Left renal pelvis (tissue), 4 donors: ENCODE data around the gene MESP1. TPM values are rescaled to one million over a fixed set of nuclear protein-coding genes. Genes with fewer than 3 reads are reported as not detected.
A peak's percentile ranks its signal among the peaks of the same experiment; 100 is the strongest.

ENCODE experiments used
- DNase-seq, 4 donors: peaks; one replicate each; pipeline ENCODE4 v3.0.0-alpha.2; 2013; ENCODE audit warnings: low read depth in 4 of 4, low spot score in 3 of 4
- polyA plus RNA-seq, 4 donors: library from polyadenylated mRNA; unstranded; fragments of 120-200 nt; gene quantifications; one replicate each; pipeline ENCODE4 v1.2.1, GENCODE V29; 2013; ENCODE audit not compliant: insufficient read length in 4 of 4

MESP1 gene
- polyA plus RNA-seq, 4 donors: 0.95 to 1.3 (median 1.1) TPM

- DNase-seq: no peak
Measured at GRCh38 chr15:89781891-89782618, 31.0 kb upstream of the MESP1 start.

GRCh38 chr15:89781055-89781454 lies 30.0 kb upstream of the MESP1 start:
- DNase-seq: no peak

DNA sequence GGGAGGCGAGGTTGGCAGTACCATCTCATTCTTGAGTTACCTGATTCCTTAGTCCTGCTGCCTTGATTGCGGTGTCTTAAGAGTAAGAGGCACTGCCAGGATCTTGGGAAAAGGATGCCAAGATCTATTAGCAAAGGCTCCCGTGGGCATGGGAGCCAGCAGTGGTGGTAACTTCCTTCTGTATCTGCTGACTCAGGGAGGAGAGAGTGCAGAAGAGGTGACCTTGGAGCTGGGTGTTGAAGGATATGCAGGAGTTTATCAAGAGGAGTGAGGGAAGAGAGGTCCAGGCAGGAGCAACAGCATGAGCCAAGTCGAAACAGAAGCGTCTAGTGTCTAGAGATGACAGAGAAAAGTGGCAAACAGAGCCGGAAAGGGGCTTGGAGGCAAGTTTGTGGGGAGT lies 29.6 kb upstream of the MESP1 start:
- no peak for DNase-seq

DNA sequence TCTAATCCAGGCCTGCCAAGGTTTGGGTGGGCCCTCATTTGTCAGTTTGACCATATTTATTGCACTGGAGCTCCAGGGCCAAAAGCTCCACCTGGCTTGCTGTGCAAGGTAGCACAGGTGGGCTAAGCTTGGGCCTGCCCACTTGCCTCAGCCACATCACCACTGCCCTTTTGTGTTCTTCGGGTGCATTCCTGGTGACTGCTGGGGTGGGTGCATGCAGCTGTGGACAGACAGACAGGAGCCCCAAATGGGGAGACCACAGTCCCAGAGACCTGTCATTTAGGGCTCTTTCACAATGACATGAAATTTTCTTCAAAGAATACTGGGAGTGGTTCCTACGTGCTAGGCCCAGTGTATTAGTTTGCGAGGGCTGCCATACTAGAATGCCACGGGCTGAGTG lies 27.8 kb upstream of the MESP1 start:
- no peak for DNase-seq

GRCh38 chr15:89777782-89778380 lies 26.8 kb upstream of the MESP1 start:
- DNase-seq: no peak

- DNase-seq: no peak
Measured at GRCh38 chr15:89777073-89777751, 26.2 kb upstream of the MESP1 start.

DNA sequence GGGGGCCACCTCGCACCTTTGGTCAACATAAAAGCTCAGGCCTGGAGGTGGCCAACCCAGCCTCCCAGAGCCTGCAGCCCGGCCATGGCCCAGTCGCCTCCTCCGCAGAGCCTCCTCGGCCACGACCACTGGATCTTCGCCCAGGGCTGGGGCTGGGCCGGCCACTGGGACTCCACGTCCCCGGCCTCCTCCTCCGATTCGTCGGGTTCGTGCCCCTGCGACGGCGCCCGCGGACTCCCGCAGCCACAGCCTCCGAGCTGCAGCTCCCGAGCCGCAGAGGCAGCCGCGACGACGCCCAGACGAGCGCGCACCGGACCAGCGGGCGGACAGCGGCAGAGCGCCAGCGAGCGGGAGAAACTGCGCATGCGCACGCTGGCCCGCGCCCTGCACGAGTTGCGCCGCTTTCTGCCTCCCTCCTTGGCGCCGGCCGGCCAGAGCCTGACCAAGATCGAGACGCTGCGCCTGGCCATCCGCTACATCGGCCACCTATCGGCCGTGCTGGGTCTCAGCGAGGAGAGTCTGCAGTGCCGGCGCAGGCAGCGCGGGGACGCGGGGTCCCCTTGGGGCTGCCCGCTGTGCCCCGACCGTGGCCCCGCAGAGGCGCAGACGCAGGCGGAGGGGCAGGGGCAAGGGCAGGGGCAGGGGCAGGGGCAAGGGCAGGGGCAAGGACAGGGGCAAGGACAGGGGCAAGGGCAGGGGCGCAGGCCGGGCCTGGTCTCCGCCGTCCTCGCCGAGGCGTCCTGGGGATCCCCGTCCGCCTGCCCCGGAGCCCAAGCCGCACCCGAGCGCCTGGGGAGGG lies 25.4 kb upstream of the MESP1 start, which contains the start of gene MESP2:
TSS of gene MESP2 (plus strand) at position 59 of the 799 bp plus-strand sequence. CDS start at position 85, 26 bp downstream.
- peak; percentile 60 to 66 (median 64) for DNase-seq

GRCh38 chr15:89775815-89776214 lies 24.8 kb upstream of the MESP1 start:
- DNase-seq: no peak

DNA sequence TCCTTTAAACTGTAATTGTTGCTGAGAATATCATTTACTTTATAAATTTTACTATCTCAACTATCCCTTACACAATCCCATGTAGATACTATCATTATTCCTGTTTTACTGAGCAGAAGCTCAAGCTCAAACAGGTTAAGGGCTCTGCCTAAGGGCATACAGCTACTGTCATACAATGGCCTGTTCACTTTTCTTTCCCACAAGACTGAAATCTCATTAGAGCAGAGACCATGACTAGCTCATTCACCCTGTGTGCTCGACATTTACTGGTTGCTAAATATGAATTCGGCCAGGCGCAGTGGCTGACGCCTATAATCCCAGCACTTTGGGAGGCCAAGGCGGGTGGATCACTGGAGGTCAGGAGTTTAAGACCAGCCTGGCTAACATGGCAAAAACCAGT lies 23.4 kb upstream of the MESP1 start:
- DNase-seq: no peak

GRCh38 chr15:89772932-89773583 lies 22.0 kb upstream of the MESP1 start:
- no peak for DNase-seq

DNA sequence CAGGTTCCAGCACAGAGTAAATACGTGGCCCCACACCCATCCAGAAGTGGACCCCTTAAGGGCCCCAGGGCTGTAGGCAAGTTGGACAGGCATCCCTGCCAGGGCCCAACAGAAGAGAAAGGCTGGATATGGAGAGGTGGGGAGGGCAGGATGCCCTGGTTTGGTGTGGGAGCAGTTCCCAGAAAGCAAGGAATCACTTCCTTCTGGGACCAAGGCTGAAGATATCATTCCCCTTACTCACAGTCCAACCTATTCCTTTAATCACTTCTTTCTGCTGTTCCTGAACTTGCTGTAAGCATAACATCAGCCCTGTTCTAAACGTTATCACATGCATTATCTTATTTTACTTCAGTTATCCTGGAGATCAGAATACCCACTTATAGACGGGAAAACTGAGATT lies 19.0 kb upstream of the MESP1 start:
- no peak for DNase-seq

DNA sequence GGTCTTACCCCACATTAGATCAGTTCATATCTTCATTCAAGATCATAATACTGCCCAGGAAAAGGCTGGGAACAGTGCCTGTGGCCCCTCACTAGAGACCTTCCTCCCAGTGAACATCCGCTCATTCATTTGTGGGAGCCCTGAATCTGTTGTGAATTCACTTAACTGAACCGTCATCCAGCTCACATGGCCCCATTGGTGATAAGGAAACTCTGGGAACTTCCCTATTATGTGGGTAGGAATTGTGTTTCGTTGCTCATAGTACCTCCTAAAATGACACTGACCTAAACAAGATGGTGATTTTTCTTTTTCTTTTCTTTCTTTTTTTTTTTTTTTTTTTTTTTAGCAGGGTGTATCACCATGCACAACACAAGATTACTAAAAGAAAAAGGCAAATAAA lies 18.3 kb upstream of the MESP1 start:
- DNase-seq: no peak

GRCh38 chr15:89768071-89768500 lies 17.0 kb upstream of the MESP1 start:
- DNase-seq: no peak

GRCh38 chr15:89767411-89767915 lies 16.4 kb upstream of the MESP1 start:
- no peak for DNase-seq

- DNase-seq: no peak
Measured at GRCh38 chr15:89766357-89767311, 15.6 kb upstream of the MESP1 start.

DNA sequence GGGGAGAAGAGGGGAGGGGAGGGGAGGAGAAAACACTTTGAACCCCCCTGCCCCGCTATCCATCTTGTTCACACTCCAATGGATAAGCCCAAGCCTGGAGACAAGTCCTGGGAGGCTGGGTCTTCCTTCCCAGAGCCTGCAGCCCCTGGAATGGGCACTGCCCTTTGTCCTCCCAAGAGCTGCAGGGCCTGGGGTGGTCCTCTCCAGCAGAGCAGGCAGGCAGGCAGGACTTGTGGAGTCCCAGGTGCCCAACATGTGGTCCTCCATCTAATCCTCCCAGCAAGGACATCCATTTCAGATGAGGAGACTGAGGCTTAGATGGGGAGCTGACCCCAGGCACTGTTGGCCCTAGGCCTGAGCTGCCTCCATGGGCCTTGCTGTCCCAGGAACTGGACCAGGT lies 14.6 kb upstream of the MESP1 start:
- DNase-seq: no peak

DNA sequence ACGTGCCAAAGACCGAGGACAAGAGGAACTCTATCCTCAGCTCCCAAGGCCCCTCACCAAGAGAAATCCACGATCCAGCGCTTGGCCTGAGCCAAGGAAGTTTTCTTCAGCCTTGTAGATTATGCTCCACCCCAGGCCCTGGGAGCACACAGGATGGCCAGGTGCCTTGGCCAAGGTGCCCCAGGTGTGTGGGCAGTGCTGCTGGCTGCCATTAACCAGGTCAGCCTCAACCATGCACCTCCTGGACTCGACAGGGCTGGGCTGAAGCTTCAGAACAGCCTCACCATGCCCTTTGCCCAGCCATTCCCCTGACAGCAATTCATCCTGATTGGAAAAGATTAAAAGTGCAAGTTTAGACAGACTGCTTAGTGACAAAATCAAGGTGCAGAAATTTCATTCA lies 10.9 kb upstream of the MESP1 start:
- no peak for DNase-seq

DNA sequence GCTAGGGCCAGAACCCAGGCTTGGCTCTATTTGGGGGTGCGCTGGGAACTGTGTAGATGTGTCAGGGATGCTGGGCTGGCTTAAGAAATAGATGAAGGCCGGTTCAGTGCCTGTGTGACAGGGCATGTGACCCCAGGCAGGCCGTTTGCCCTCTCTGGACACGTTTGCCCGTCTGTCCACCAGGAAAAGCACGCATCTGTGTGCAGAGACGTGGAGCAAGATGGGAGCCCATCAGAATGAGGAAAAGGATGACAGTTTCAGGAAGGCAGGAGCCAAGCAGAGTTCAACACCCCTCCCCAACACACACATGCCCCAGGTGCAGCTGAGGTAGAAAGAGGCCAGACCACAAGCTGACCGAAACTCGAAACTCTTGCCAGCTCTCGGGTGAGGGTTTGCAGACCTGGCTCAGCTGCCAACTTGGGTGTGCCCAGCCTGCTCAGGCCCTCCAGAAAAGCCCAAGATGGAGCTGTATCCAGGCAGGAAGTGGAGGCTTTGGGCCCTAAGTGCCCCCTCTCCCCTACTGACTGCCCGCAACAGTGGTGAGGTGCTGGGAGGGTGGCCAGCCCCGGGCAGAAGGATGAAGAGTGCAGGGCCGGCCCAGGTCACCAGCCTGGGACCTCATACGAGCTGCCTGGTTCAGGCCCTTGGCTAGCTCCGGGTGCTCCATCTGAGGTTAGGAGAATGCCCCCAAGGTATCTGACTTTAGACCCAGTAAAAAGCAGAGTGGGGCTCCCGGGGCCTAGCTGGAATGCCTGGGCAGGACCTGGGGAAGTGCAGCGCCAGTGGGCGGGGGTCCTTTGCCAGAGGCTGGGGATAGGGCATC lies 10.2 kb upstream of the MESP1 start:
- no peak for DNase-seq
